Right renal pelvis (tissue), 4 donors: ENCODE measurements around the gene DISP1. TPM values are rescaled to one million over a fixed set of nuclear protein-coding genes. Genes with fewer than 3 reads are reported as not detected.
"Not testable (repeated sequence)": the region's sequence is repeated elsewhere in the genome, so short reads cannot be mapped to it uniquely, and the experiment has no call there.

Source experiments
- DNase-seq, 4 donors: peaks; one replicate each; pipeline ENCODE4 v3.0.0-alpha.2; 2013; ENCODE audit warnings: low read depth in 4 of 4, low spot score in 3 of 4, missing footprints in 1 of 4
- polyA plus RNA-seq, 4 donors: library from polyadenylated mRNA; unstranded; fragments of 120-200 nt; gene quantifications; one replicate each; pipeline ENCODE4 v1.2.1, GENCODE V29; 2013; ENCODE audit not compliant: insufficient read length in 4 of 4

DISP1 gene
- polyA plus RNA-seq, 4 donors, result 13.2 to 15.4 (median 15.2) TPM

GRCh38 chr1:222794656-222795474 is 20.0 kb upstream of the DISP1 start:
- DNase-seq, result no peak

GRCh38 chr1:222798116-222798515 is 16.7 kb upstream of the DISP1 start:
- no peak for DNase-seq

- DNase-seq, result no peak
Measured at GRCh38 chr1:222798975-222799374, 15.9 kb upstream of the DISP1 start.

- DNase-seq, result no peak
Measured at GRCh38 chr1:222801067-222801466, 13.8 kb upstream of the DISP1 start.

GRCh38 chr1:222811671-222812070 is 3.2 kb upstream of the DISP1 start:
- no peak for DNase-seq

GRCh38 chr1:222813866-222814535 is 838 bp upstream of the DISP1 start:
- DNase-seq, result no peak

GRCh38 chr1:222815440-222815765 is 564 bp downstream of the DISP1 start:
- DNase-seq, result no peak

GRCh38 chr1:222817529-222817928 is 2.7 kb downstream of the DISP1 start:
- no peak for DNase-seq

GRCh38 chr1:222818171-222818570 is 3.3 kb downstream of the DISP1 start:
- no peak for DNase-seq

- DNase-seq, result no peak
Measured at GRCh38 chr1:222820171-222820712, 5.4 kb downstream of the DISP1 start.

GRCh38 chr1:222821239-222821638 is 6.4 kb downstream of the DISP1 start:
- no peak for DNase-seq

- DNase-seq, result no peak
Measured at GRCh38 chr1:222823695-222824094, 8.9 kb downstream of the DISP1 start.

- no peak for DNase-seq
Measured at GRCh38 chr1:222824641-222825040, 9.8 kb downstream of the DISP1 start.

GRCh38 chr1:222828939-222829338 is 14.1 kb downstream of the DISP1 start:
- DNase-seq, result no peak

- no peak for DNase-seq
Measured at GRCh38 chr1:222829868-222830267, 15.0 kb downstream of the DISP1 start.

GRCh38 chr1:222833356-222833876 is 18.6 kb downstream of the DISP1 start:
- no peak for DNase-seq

- no peak for DNase-seq
Measured at GRCh38 chr1:222843469-222844410, 28.9 kb downstream of the DISP1 start.

- no peak for DNase-seq
Measured at GRCh38 chr1:222844411-222844779, 29.6 kb downstream of the DISP1 start.

- no peak for DNase-seq
Measured at GRCh38 chr1:222845763-222846162, 30.9 kb downstream of the DISP1 start.

- not testable (repeated sequence) for DNase-seq
Measured at GRCh38 chr1:222850550-222850949, 35.7 kb downstream of the DISP1 start.

GRCh38 chr1:222852326-222852725 is 37.5 kb downstream of the DISP1 start:
- no peak for DNase-seq
